GM23338 (cell line): ENCODE measurements around the gene SFT2D3. TPM values are rescaled to one million over a fixed set of nuclear protein-coding genes. Genes with fewer than 3 reads are reported as not detected.

Experiments used
- ATAC-seq: fragments of 200-7000 bp; cut with Tn5 transposase; 3 replicates; pipeline ENCODE4 v1.9.1; 2020
- DNase-seq: peaks from one replicate; pipeline ENCODE4 v3.0.0-alpha.2; 2015; ENCODE audit warnings: low spot score
- H2AFZ ChIP-seq: fragments of 200-600 bp; sonication (generic); 2 replicates; pipeline ENCODE4 v1.8.0; 2016; ENCODE audit warnings: antibody characterized with exemption, mild to moderate bottlenecking, moderate library complexity
- H3F3A ChIP-seq: fragments of 200-600 bp; sonication (generic); replicated peaks from 2 replicates; pipeline ENCODE4 v1.8.0; 2017; ENCODE audit warnings: antibody characterized with exemption, mixed run types, low read depth
- H3K27ac ChIP-seq: fragments of 200-600 bp; sonication (generic); 2 replicates; pipeline ENCODE4 v1.6.1; 2016; ENCODE audit warnings: low read depth
- H3K27me3 ChIP-seq: fragments of 200-600 bp; sonication (generic); 2 replicates; pipeline ENCODE4 v1.8.0; 2016; ENCODE audit warnings: mild to moderate bottlenecking, mixed run types, moderate library complexity; ENCODE audit not compliant: insufficient read depth
- H3K36me3 ChIP-seq: fragments of 200-600 bp; sonication (generic); 2 replicates; pipeline ENCODE4 v1.8.0; 2016; ENCODE audit warnings: mild to moderate bottlenecking; ENCODE audit not compliant: insufficient read depth
- H3K4me1 ChIP-seq: fragments of 200-600 bp; sonication (generic); 2 replicates; pipeline ENCODE4 v1.8.0; 2016; ENCODE audit warnings: mild to moderate bottlenecking, moderate library complexity; ENCODE audit not compliant: insufficient read depth
- H3K4me2 ChIP-seq: fragments of 200-600 bp; sonication (generic); 2 replicates; pipeline ENCODE4 v1.7.1; 2017; ENCODE audit warnings: mixed run types
- H3K4me3 ChIP-seq: fragments of 200-600 bp; sonication (generic); 2 replicates; pipeline ENCODE4 v1.6.1; 2016; ENCODE audit warnings: mixed run types
- H3K79me2 ChIP-seq: fragments of 200-600 bp; sonication (generic); replicated peaks from 2 replicates; pipeline ENCODE4 v1.8.0; 2017; ENCODE audit warnings: mild to moderate bottlenecking; ENCODE audit not compliant: insufficient read depth
- H3K9me2 ChIP-seq: fragments of 200-600 bp; sonication (generic); 2 replicates; pipeline ENCODE4 v1.8.0; 2017; ENCODE audit not compliant: insufficient read depth
- H4K20me1 ChIP-seq: fragments of 200-600 bp; sonication (generic); replicated peaks from 2 replicates; pipeline ENCODE4 v1.8.0; 2017; ENCODE audit warnings: mild to moderate bottlenecking; ENCODE audit not compliant: insufficient read depth
- H3K27ac Mint-ChIP-seq: 2 replicates; pipeline ENCODE4 v1.8.0; 2020; ENCODE audit warnings: inconsistent platforms, mild to moderate bottlenecking, moderate library complexity, mixed read lengths
- H3K27me3 Mint-ChIP-seq: 3 replicates; pipeline ENCODE4 v1.8.0; 2022; ENCODE audit warnings: low read depth, mild to moderate bottlenecking, moderate library complexity, mixed read lengths, inconsistent platforms; ENCODE audit not compliant: insufficient read depth, poor library complexity
- H3K36me3 Mint-ChIP-seq: 3 replicates; pipeline ENCODE4 v1.8.0; 2021; ENCODE audit warnings: low read depth, mild to moderate bottlenecking, inconsistent platforms, moderate library complexity, mixed read lengths
- H3K4me1 Mint-ChIP-seq: 3 replicates; pipeline ENCODE4 v1.8.0; 2020; ENCODE audit warnings: mild to moderate bottlenecking, inconsistent platforms, mixed read lengths
- H3K4me3 Mint-ChIP-seq: 3 replicates; pipeline ENCODE4 v1.8.0; 2021; ENCODE audit warnings: moderate library complexity, mild to moderate bottlenecking, inconsistent platforms, mixed read lengths
- H3K9me3 Mint-ChIP-seq: 3 replicates; pipeline ENCODE4 v1.8.0; 2020; ENCODE audit warnings: moderate library complexity, mild to moderate bottlenecking, inconsistent platforms, mixed read lengths
- CTCF ChIP-seq, 2 experiments: fragments of 200-600 bp in 1 of 2; sonication (generic) in 1 of 2; conservative IDR thresholded peaks; 2 replicates each; pipeline versions ENCODE4 v1.5.1 to v1.6.1; 2016 to 2017; ENCODE audit warnings: antibody characterized with exemption in 2 of 2, low read depth in 2 of 2, mild to moderate bottlenecking in 2 of 2, moderate library complexity in 1 of 2
- ETS1 ChIP-seq: IDR thresholded peaks from 2 replicates; pipeline ENCODE4 v1.6.1; 2016; ENCODE audit warnings: antibody characterized with exemption
- EZH2 ChIP-seq: fragments of 200-600 bp; sonication (generic); IDR thresholded peaks from one replicate; pipeline ENCODE4 v1.8.0; 2017; ENCODE audit warnings: antibody characterized with exemption, mild to moderate bottlenecking, low read depth; ENCODE audit not compliant: unreplicated experiment
- EZH2phosphoT487 ChIP-seq: fragments of 200-600 bp; sonication (generic); IDR thresholded peaks from one replicate; pipeline ENCODE4 v1.8.1; 2018; ENCODE audit warnings: antibody characterized with exemption; ENCODE audit not compliant: unreplicated experiment
- POLR2AphosphoS5 ChIP-seq: IDR thresholded peaks from 2 replicates; pipeline ENCODE4 v1.6.1; 2016; ENCODE audit warnings: antibody characterized with exemption, low read depth
- REST ChIP-seq: IDR thresholded peaks from one replicate; pipeline ENCODE4 v1.6.1; 2018; ENCODE audit warnings: antibody characterized with exemption; ENCODE audit not compliant: unreplicated experiment
- STAT1 ChIP-seq: IDR thresholded peaks from one replicate; pipeline ENCODE4 v1.6.1; 2016; ENCODE audit warnings: antibody characterized with exemption; ENCODE audit not compliant: unreplicated experiment
- ZNF462 ChIP-seq: fragments of 250-450 bp; sonication (Bioruptor Pico); IDR thresholded peaks from 2 replicates; pipeline ENCODE4 v1.5.0; 2020; ENCODE audit warnings: mild to moderate bottlenecking, moderate library complexity
- polyA plus RNA-seq: library from polyadenylated mRNA; unstranded; fragments of >200 nt; fragmentation: Nextera tagmentation; extraction: Ambion mirVana; gene quantifications from 2 replicates; pipeline ENCODE4 v1.2.1, GENCODE V29; 2016
- total RNA-seq: library from RNA; depleted of rRNA; stranded (reverse); fragments of >200 nt; shearing (Covaris generic); gene quantifications from 2 replicates; pipeline ENCODE4 v1.2.3, GENCODE V29; 2014

Gene SFT2D3
- total and polyA plus RNA-seq, 2 experiments from 2014 or later: 13.7 TPM; not detected in 1

GRCh38 chr2:127681976-127682857 lies 19.1 kb upstream of the SFT2D3 start (continued):
- TF ChIP-seq CTCF (conservative IDR thresholded peaks at IDR 0.05; ENCODE audit: low read depth in 2 of 2) (no peak), POLR2AphosphoS5 (no peak), EZH2phosphoT487 (no peak), STAT1 (no peak), EZH2 (no peak), REST (no peak)

- no peak overlapping the region for H3K27ac Mint-ChIP-seq
- Histone ChIP-seq H3K4me3 (no peak overlapping the region), H3K79me2 (no peaks in the 10 kb centered on the region), H3K4me1 (no peaks in the 10 kb centered on the region), H3K27me3 (peaks cover under 1% of the 10 kb centered on the region; the same call in 1 of the 2 replicates), H3K4me2 (no peak overlapping the region), H4K20me1 (no peaks in the 10 kb centered on the region), H3K36me3 (no peaks in the 10 kb centered on the region), H3K9me2 (no peaks in the 10 kb centered on the region), H3K27ac (no peak overlapping the region), H2AFZ (no peak overlapping the region), H3F3A (no peaks in the 10 kb centered on the region)
- DNase-seq (no peak), ATAC-seq (no peak)
- peaks cover 2% of the 10 kb centered on the region; the same call in 1 of the 3 replicates for H3K4me1 Mint-ChIP-seq
- peaks cover 2% of the 10 kb centered on the region for H3K27me3 Mint-ChIP-seq
- H3K4me3 Mint-ChIP-seq: no peak overlapping the region
- H3K36me3 Mint-ChIP-seq: no peaks in the 10 kb centered on the region
- peaks cover 2% of the 10 kb centered on the region; the same call in 1 of the 3 replicates for H3K9me3 Mint-ChIP-seq
- TF ChIP-seq EZH2phosphoT487: no peak
- TF ChIP-seq ETS1: no peak
- TF ChIP-seq ZNF462 (CRISPR knock-in tag): no peak
Observed at GRCh38 chr2:127683056-127683455, 18.2 kb upstream of the SFT2D3 start.
